ENCODE results near the gene PALLD. TPM values are rescaled to one million over a fixed set of nuclear protein-coding genes. Genes with fewer than 3 reads are reported as not detected.

PALLD gene
- total RNA-seq, 2 experiments from 2014 or later, result 1.5 to 3.7 TPM

DNA sequence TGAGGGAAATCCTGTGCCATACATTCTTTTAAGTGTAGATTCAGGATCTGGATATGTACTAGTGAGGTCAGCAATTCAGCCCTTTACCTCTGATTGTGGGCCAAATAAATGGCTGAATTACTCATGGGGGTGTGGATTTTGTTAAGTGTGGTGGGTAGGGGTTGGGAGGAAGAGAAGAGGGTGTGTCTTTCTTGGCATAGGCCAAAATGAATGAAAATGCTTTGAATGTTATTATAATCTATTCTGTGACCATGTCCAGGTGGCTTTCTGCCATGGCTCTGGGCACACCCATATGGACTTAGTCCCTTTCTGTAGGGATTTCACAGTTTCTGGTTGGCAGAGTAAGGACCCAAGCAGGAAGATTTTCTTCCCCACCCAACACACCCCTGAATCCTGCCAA, 268.9 kb downstream of the PALLD start:
- Mint-ChIP-seq H3K4me1 (no peaks in the 10 kb centered on the region), H3K36me3 (no peaks in the 10 kb centered on the region), H3K27me3 (peaks cover 9% of the 10 kb centered on the region), H3K27ac (no peak overlapping the region), H3K4me3 (no peak overlapping the region), H3K9me3 (ENCODE audit: low read depth) (no peaks in the 10 kb centered on the region)
- ATAC-seq, result no peak
- CTCF ChIA-PET, result no interaction called here
- DNase-seq, result no peak

DNA sequence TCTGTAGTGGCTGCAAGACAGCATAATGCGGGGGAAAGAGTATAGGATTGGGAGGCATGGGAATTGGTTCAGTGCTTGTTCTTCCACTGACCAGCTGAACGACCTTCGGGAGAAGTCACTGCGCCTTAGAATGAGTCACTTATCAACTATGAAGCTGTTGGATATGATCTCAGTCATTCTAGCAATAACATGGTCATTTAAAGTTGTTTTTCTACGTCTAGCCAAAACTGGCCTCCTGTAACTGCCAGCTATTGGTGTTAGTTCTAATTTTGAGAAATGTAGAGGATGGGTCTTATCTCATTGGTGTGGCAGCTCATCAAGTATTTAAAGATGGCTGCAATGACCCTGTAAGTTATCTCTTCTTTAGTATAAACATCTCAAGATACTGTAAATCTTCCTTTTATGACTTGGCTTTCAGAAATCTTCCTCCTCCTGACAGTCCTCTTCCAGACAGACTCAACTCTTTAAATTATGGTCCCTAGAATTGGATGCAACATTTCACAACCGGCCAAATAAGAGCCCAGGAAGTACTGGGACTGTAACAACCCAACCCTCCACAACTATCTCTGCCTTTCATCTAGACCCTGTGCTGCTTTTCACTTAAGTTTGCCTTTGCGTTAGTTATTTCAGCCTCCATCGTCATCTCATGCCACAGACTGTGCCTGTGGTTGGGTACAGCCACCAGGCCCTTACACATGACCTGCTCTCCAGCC, 269.9 kb downstream of the PALLD start:
- Mint-ChIP-seq H3K27me3 (peaks cover 9% of the 10 kb centered on the region), H3K4me3 (no peak overlapping the region), H3K36me3 (no peaks in the 10 kb centered on the region), H3K27ac (no peak overlapping the region), H3K9me3 (ENCODE audit: low read depth) (no peaks in the 10 kb centered on the region), H3K4me1 (no peaks in the 10 kb centered on the region)
- CTCF ChIA-PET, result no interaction called here
- ATAC-seq (no peak), DNase-seq (no peak)

DNA sequence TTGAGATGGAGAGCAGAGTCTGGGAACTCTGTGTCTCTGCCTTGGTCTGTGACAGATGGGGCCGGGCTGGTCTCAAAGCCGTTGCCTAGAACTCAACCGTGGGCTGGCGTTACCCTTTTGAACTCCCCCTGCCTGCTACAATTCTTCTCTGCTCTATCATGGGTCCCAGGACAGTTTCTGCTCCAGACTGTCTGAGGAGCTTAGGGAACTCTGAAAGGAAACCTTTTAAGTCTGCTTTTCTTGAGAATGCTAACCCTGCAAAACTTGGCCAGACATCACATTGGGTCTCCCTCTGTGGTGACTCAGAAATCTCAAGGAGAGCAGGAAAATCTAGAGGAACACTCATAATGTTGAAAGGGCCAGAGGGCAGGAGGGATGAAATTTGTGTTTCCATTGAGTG, 272.6 kb downstream of the PALLD start:
- H3K9me3 Mint-ChIP-seq (ENCODE audit: low read depth), result no peaks in the 10 kb centered on the region
- no peak overlapping the region for H3K27ac Mint-ChIP-seq
- DNase-seq (no peak), ATAC-seq (no peak)
- H3K4me1 Mint-ChIP-seq, result no peaks in the 10 kb centered on the region
- CTCF ChIA-PET, result no interaction called here
- peaks cover 12% of the 10 kb centered on the region for H3K27me3 Mint-ChIP-seq
- no peak overlapping the region for H3K4me3 Mint-ChIP-seq
- H3K36me3 Mint-ChIP-seq, result no peaks in the 10 kb centered on the region

DNA sequence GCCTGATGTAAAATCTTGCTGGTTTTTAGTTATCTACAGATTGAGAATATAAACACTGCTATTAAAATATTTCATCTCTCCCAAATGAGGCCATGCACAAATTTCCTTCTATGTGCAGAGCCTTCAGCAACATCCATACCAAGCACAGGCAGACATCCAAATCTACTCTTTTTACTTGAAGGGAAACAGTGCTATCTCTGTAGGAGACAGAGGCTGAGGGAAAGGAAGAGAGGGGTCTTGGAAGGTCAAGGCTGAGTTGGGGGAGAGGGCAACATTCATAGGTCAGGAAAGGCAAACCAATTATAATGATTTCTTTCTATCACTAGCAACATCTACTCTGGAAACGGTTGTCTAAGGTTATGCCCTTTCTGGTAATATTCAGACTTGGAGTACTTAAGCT, 273.0 kb downstream of the PALLD start:
- CTCF ChIA-PET, result no interaction called here
- H3K27me3 Mint-ChIP-seq, result peaks cover 12% of the 10 kb centered on the region
- no peaks in the 10 kb centered on the region for H3K4me1 Mint-ChIP-seq
- no peaks in the 10 kb centered on the region for H3K9me3 Mint-ChIP-seq (ENCODE audit: low read depth)
- no peak overlapping the region for H3K4me3 Mint-ChIP-seq
- no peak for ATAC-seq
- H3K36me3 Mint-ChIP-seq, result no peaks in the 10 kb centered on the region
- no peak overlapping the region for H3K27ac Mint-ChIP-seq
- DNase-seq, result no peak

- no peaks in the 10 kb centered on the region for H3K36me3 Mint-ChIP-seq
- H3K27ac Mint-ChIP-seq, result no peak overlapping the region
- no peak for ATAC-seq
- H3K4me1 Mint-ChIP-seq, result no peaks in the 10 kb centered on the region
- no peak for DNase-seq
- no peaks in the 10 kb centered on the region for H3K9me3 Mint-ChIP-seq (ENCODE audit: low read depth)
- H3K27me3 Mint-ChIP-seq, result peaks cover 9% of the 10 kb centered on the region
- H3K4me3 Mint-ChIP-seq, result no peak overlapping the region
- CTCF ChIA-PET, result no interaction called here
Observed at GRCh38 chr4:168771251-168771650, 274.4 kb downstream of the PALLD start.

- ATAC-seq (no peak), DNase-seq (no peak)
- no peaks in the 10 kb centered on the region for H3K4me1 Mint-ChIP-seq
- H3K27me3 Mint-ChIP-seq, result peaks cover 10% of the 10 kb centered on the region
- H3K36me3 Mint-ChIP-seq, result no peaks in the 10 kb centered on the region
- CTCF ChIA-PET, result no interaction called here
- no peaks in the 10 kb centered on the region for H3K9me3 Mint-ChIP-seq (ENCODE audit: low read depth)
- no peak overlapping the region for H3K27ac Mint-ChIP-seq
- no peak overlapping the region for H3K4me3 Mint-ChIP-seq
Observed at GRCh38 chr4:168773388-168774195, 276.7 kb downstream of the PALLD start.

- Mint-ChIP-seq H3K27ac (no peak overlapping the region), H3K4me1 (no peaks in the 10 kb centered on the region), H3K27me3 (peaks cover 10% of the 10 kb centered on the region), H3K9me3 (ENCODE audit: low read depth) (no peaks in the 10 kb centered on the region), H3K4me3 (no peak overlapping the region), H3K36me3 (no peaks in the 10 kb centered on the region)
- DNase-seq (no peak), ATAC-seq (no peak)
- CTCF ChIA-PET, result no interaction called here
Observed at GRCh38 chr4:168776382-168776781, 279.5 kb downstream of the PALLD start.

- H3K36me3 Mint-ChIP-seq, result no peaks in the 10 kb centered on the region
- no peaks in the 10 kb centered on the region for H3K4me1 Mint-ChIP-seq
- H3K27ac Mint-ChIP-seq, result no peak overlapping the region
- H3K27me3 Mint-ChIP-seq, result peaks cover 10% of the 10 kb centered on the region
- CTCF ChIA-PET, result no interaction called here
- no peak for DNase-seq
- H3K9me3 Mint-ChIP-seq (ENCODE audit: low read depth), result no peaks in the 10 kb centered on the region
- no peak overlapping the region for H3K4me3 Mint-ChIP-seq
- no peak for ATAC-seq
Observed at GRCh38 chr4:168777277-168777965, 280.6 kb downstream of the PALLD start.

GRCh38 chr4:168781341-168781740, 284.5 kb downstream of the PALLD start:
- Mint-ChIP-seq H3K27me3 (peaks cover 3% of the 10 kb centered on the region), H3K9me3 (ENCODE audit: low read depth) (no peaks in the 10 kb centered on the region), H3K4me3 (no peak overlapping the region), H3K36me3 (no peaks in the 10 kb centered on the region), H3K4me1 (no peaks in the 10 kb centered on the region), H3K27ac (no peak overlapping the region)
- ATAC-seq, result no peak
- DNase-seq, result no peak
- CTCF ChIA-PET, result no interaction called here

- Mint-ChIP-seq H3K9me3 (ENCODE audit: low read depth) (no peaks in the 10 kb centered on the region), H3K36me3 (no peaks in the 10 kb centered on the region), H3K27ac (no peak overlapping the region), H3K4me3 (no peak overlapping the region), H3K27me3 (peaks cover 4% of the 10 kb centered on the region), H3K4me1 (no peaks in the 10 kb centered on the region)
- no peak for DNase-seq
- CTCF ChIA-PET, result no interaction called here
- ATAC-seq, result no peak
Observed at GRCh38 chr4:168781926-168782325, 285.1 kb downstream of the PALLD start.

DNA sequence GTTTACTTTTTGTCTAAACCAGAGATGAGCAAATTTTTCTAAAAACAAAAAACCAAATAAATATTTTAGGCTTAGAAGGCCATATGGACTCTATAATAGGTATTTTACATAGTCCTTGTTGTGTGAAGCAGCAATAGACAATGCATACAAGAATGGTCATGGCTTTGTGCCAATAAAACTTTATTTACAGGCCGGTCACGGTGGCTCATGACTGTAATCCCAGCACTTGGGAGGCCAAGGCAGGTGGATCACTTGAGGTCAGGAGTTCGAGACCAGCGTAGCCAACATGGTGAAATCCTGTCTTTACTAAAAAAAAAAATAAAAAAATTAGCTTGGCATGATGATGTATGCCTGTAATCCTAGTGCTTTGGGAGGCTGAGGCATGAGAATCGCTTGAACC, 285.6 kb downstream of the PALLD start:
- H3K4me1 Mint-ChIP-seq, result no peaks in the 10 kb centered on the region
- ATAC-seq (no peak), DNase-seq (no peak)
- no peak overlapping the region for H3K4me3 Mint-ChIP-seq
- no peak overlapping the region for H3K27ac Mint-ChIP-seq
- H3K36me3 Mint-ChIP-seq, result no peaks in the 10 kb centered on the region
- no peaks in the 10 kb centered on the region for H3K9me3 Mint-ChIP-seq (ENCODE audit: low read depth)
- H3K27me3 Mint-ChIP-seq, result peaks cover 7% of the 10 kb centered on the region
- CTCF ChIA-PET, result no interaction called here

GRCh38 chr4:168784786-168785461, 288.1 kb downstream of the PALLD start:
- H3K9me3 Mint-ChIP-seq (ENCODE audit: low read depth), result no peaks in the 10 kb centered on the region
- no peaks in the 10 kb centered on the region for H3K4me1 Mint-ChIP-seq
- DNase-seq, result no peak
- no peaks in the 10 kb centered on the region for H3K36me3 Mint-ChIP-seq
- ATAC-seq, result no peak
- CTCF ChIA-PET, result no interaction called here
- no peak overlapping the region for H3K4me3 Mint-ChIP-seq
- no peak overlapping the region for H3K27ac Mint-ChIP-seq
- H3K27me3 Mint-ChIP-seq, result peaks cover 14% of the 10 kb centered on the region

GRCh38 chr4:168787334-168787733, 290.5 kb downstream of the PALLD start:
- Mint-ChIP-seq H3K36me3 (no peaks in the 10 kb centered on the region), H3K4me3 (no peak overlapping the region), H3K27me3 (peaks cover 12% of the 10 kb centered on the region), H3K9me3 (ENCODE audit: low read depth) (no peaks in the 10 kb centered on the region), H3K27ac (no peak overlapping the region), H3K4me1 (no peaks in the 10 kb centered on the region)
- no peak for DNase-seq
- CTCF ChIA-PET, result no interaction called here
- ATAC-seq, result no peak

Measured in activated CD8-positive, alpha-beta memory T cell treated with anti-CD3 and anti-CD28 coated beads, Interleukin-2, amount 10 ng/mL, durations not matched to agents 7 days and 5 days (primary cell).